Measurements from ENCODE around the gene UBE2B. TPM values are rescaled to one million over a fixed set of nuclear protein-coding genes. Genes with fewer than 3 reads are reported as not detected.

UBE2B gene
- total RNA-seq, 4 donors from 2014 or later = 61.6 to 124 (median 69.2) TPM

DNA sequence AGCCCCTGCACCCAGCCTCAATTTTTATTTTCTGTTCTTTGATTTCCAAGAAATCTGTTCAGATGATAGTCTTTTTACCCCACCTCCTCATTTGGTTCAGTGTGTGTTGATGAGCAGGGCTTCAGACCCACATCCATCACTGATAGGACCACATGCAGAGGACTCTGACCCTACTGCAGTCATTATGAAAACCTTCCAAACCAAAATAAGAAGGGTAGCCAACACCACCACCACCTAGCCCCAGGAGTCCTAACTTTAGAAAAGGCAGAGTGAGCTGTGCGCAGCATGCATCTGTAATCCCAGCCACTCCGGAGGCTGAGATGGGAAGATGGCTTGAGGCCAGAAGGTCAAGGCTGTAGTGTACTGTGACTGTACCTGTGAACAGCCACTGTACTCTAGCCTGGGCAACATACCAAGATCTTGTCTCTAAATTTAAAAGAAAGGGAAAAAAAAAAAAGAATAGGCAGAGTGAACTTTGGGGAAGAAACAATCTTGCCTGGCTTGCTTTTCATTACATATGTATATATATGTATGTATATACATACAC lies 27.3 kb downstream of the UBE2B start:
- Histone ChIP-seq H3K36me3 (peaks cover 0 to 77% (median 4%) of the 10 kb centered on the region in 3 donors), H3K27me3 (no peaks in the 10 kb centered on the region), H3K4me3 (no peak overlapping the region), H3K4me1 (no peaks in the 10 kb centered on the region), H3K27ac (no peak overlapping the region), H3K9me3 (no peaks in the 10 kb centered on the region)
- DNase-seq (ENCODE audit: low spot score in 2 of 2) = no peak
- TF ChIP-seq, protein P1, sequence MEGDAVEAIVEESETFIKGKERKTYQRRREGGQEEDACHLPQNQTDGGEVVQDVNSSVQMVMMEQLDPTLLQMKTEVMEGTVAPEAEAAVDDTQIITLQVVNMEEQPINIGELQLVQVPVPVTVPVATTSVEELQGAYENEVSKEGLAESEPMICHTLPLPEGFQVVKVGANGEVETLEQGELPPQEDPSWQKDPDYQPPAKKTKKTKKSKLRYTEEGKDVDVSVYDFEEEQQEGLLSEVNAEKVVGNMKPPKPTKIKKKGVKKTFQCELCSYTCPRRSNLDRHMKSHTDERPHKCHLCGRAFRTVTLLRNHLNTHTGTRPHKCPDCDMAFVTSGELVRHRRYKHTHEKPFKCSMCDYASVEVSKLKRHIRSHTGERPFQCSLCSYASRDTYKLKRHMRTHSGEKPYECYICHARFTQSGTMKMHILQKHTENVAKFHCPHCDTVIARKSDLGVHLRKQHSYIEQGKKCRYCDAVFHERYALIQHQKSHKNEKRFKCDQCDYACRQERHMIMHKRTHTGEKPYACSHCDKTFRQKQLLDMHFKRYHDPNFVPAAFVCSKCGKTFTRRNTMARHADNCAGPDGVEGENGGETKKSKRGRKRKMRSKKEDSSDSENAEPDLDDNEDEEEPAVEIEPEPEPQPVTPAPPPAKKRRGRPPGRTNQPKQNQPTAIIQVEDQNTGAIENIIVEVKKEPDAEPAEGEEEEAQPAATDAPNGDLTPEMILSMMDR (IDR thresholded peaks at IDR 0.05) = no peak
- TF ChIP-seq EP300 (IDR thresholded peaks at IDR 0.05) = no peak
- no peak for TF ChIP-seq POLR2A (IDR thresholded peaks at IDR 0.05)
- 95 to 97% methylated on average over 2 of the region's 2 CpGs for WGBS, 2 donors

DNA sequence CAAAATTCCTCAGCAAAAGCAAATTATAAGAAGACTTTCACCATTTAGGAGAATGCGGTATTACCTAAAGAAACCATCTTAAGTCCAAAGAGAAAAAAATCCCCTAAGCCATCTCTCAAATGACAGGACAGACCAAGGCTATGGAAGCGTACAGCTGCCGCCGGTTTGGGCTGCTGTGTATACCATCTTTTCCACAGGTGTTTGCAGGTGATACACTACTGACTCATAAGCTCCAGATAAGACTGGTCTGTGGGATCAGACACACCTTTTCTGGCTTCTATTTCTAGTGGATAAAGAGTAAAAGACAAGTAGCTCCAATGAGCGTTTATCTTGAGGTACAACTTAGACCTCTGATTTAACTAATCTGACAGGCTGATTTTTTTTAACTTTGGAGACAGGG lies 32.6 kb downstream of the UBE2B start:
- no peak for DNase-seq (ENCODE audit: low spot score in 2 of 2)
- no peak for TF ChIP-seq POLR2A (IDR thresholded peaks at IDR 0.05)
- TF ChIP-seq, protein P1 (IDR thresholded peaks at IDR 0.05) = no peak
- no peak for TF ChIP-seq EP300 (IDR thresholded peaks at IDR 0.05)
- Histone ChIP-seq H3K4me3 (no peak overlapping the region), H3K9me3 (no peaks in the 10 kb centered on the region), H3K4me1 (peaks cover 0 to 5% (median 0%) of the 10 kb centered on the region in 4 donors), H3K27ac (no peak overlapping the region), H3K27me3 (no peaks in the 10 kb centered on the region), H3K36me3 (peaks cover 0 to 62% (median 2%) of the 10 kb centered on the region in 3 donors)
- 92 to 95% methylated on average over 5 of the region's 5 CpGs for WGBS, 2 donors

DNA sequence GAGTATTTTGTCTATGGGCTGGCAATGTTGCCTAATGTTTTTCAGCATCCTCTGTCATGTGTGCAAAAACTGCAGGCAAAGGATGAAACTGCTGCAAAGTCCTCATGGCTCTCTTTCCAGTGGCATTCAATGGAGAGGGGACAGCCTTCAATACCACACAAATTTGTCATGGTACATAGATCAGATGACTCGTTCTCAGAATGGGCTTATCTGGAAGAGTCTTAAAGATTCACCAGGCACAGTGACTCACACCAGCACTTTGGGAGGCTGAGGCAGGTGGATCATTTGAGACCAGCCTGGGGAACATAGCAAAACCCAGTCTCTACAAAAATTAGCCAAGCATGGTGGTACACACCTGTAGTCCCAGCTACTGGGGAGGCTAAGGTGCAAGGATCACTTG lies 35.0 kb downstream of the UBE2B start:
- DNase-seq (ENCODE audit: low spot score in 2 of 2) = no peak
- Histone ChIP-seq H3K4me1 (peaks cover 5 to 26% (median 9%) of the 10 kb centered on the region in 4 donors), H3K27ac (no peak overlapping the region), H3K36me3 (peaks cover 0 to 51% (median 2%) of the 10 kb centered on the region in 3 donors), H3K4me3 (no peak overlapping the region), H3K9me3 (no peaks in the 10 kb centered on the region), H3K27me3 (no peaks in the 10 kb centered on the region)
- TF ChIP-seq POLR2A (IDR thresholded peaks at IDR 0.05) (no peak), EP300 (IDR thresholded peaks at IDR 0.05) (no peak)
- TF ChIP-seq, protein P1 (IDR thresholded peaks at IDR 0.05) = no peak
- WGBS, 2 donors = 75 to 100% methylated on average over 1 of the region's 1 CpG

DNA sequence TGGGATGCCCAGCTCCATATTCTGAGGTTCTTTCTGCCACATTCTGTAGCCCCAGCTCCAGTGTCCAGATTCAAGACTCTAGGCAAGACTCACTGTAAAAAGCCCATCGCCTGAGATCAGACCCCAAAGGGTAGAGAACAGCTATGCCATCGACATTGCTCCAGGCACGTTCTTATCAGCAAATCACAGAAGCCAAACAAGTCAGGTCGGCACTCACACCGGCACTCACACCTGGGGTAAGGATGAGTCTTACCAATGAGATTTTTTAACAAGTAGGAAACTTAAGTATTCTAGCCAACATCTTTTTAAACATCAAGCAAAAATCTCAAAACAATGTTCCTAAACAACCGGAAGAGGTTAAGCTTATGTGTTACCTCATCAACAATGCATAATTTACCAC lies 38.0 kb downstream of the UBE2B start:
- Histone ChIP-seq H3K9me3 (no peaks in the 10 kb centered on the region), H3K27ac (no peak overlapping the region), H3K4me1 (peaks cover 5 to 35% (median 18%) of the 10 kb centered on the region in 4 donors), H3K36me3 (peaks cover 0 to 32% (median 0%) of the 10 kb centered on the region in 3 donors), H3K4me3 (no peak overlapping the region), H3K27me3 (no peaks in the 10 kb centered on the region)
- no peak for DNase-seq (ENCODE audit: low spot score in 2 of 2)
- TF ChIP-seq EP300 (IDR thresholded peaks at IDR 0.05) (no peak), POLR2A (IDR thresholded peaks at IDR 0.05) (no peak)
- TF ChIP-seq, protein P1 (IDR thresholded peaks at IDR 0.05) = no peak
- 82 to 84% methylated on average over 6 of the region's 6 CpGs for WGBS, 2 donors

DNA sequence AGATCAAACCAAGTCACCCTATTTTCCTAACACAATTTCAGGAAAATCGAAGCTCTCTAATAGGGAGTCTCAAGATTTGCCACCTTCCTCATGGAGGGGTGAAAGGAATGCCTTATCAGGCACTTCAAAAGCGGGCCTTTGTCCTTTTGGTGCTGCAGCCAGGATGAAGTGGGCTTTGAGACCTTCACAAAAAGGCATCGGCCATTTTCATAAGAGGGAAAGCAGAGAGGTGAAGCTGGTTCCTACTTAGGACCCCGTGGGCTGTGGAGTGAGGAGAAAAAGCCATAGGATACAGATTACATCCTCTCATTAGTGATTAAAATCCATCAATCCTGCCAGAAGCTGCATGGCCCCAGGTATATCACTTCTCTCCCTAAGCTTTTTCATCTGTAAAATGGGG lies 39.5 kb downstream of the UBE2B start:
- H3K36me3 ChIP-seq = peaks cover 0 to 19% (median 0%) of the 10 kb centered on the region in 3 donors
- H3K4me1 ChIP-seq = peaks cover 5 to 35% (median 18%) of the 10 kb centered on the region in 4 donors
- H3K9me3 ChIP-seq = no peaks in the 10 kb centered on the region
- TF ChIP-seq EP300 (IDR thresholded peaks at IDR 0.05) (no peak), POLR2A (IDR thresholded peaks at IDR 0.05) (no peak)
- TF ChIP-seq, protein P1 (IDR thresholded peaks at IDR 0.05) = no peak
- peak overlapping the region in 2 of 4 donors; percentile 84 to 86 for H3K27ac ChIP-seq
- H3K4me3 ChIP-seq = peak overlapping the region; percentile 59 to 91 (median 80)
- DNase-seq (ENCODE audit: low spot score in 2 of 2) = no peak
- no peaks in the 10 kb centered on the region for H3K27me3 ChIP-seq
- 68 to 72% methylated on average over 4 of the region's 4 CpGs for WGBS, 2 donors

All from tibial nerve (tissue), 4 donors.